Thoracic aorta (tissue), 2 donors: ENCODE results near the gene UBE4B. TPM values are rescaled to one million over a fixed set of nuclear protein-coding genes. Genes with fewer than 3 reads are reported as not detected.
"Not testable (repeated sequence)": the region's sequence is repeated elsewhere in the genome, so short reads cannot be mapped to it uniquely, and the experiment has no call there.

Experiments used
- ATAC-seq: fragments of 150-250 bp; one replicate; pipeline ENCODE4 v1.8.0; 2017; ENCODE audit warnings: low read depth; ENCODE audit not compliant: insufficient number of reproducible peaks, low FRiP score
- DNase-seq: peaks from one replicate; pipeline ENCODE4 v3.0.0-alpha.2; 2020; ENCODE audit warnings: low spot score
- H3K27ac ChIP-seq, 2 donors: fragments of 200-600 bp; sonication (generic); 1 replicate in 1 of 2; 2 replicates in 1 of 2; pipeline ENCODE4 v1.5.1; 2016; ENCODE audit warnings: mild to moderate bottlenecking in 2 of 2, moderate library complexity in 2 of 2
- H3K27me3 ChIP-seq: fragments of 200-600 bp; sonication (generic); replicated peaks from 2 replicates; pipeline ENCODE4 v1.6.0; 2016; ENCODE audit warnings: mild to moderate bottlenecking; ENCODE audit not compliant: insufficient read depth
- H3K36me3 ChIP-seq: fragments of 200-600 bp; sonication (generic); one replicate; pipeline ENCODE4 v1.5.1; 2016
- H3K4me1 ChIP-seq, 2 donors: fragments of 200-600 bp; sonication (generic); 1 replicate in 1 of 2; 2 replicates in 1 of 2; pipeline versions ENCODE4 v1.5.1 to v1.6.0; 2016; ENCODE audit warnings: low read depth in 2 of 2, mild to moderate bottlenecking in 1 of 2; ENCODE audit not compliant: control insufficient read depth in 1 of 2
- H3K4me3 ChIP-seq: fragments of 200-600 bp; sonication (generic); 2 replicates; pipeline ENCODE4 v1.5.1; 2016; ENCODE audit warnings: mild to moderate bottlenecking
- H3K9me3 ChIP-seq: fragments of 200-600 bp; sonication (generic); 2 replicates; pipeline ENCODE4 v1.5.1; 2016
- total RNA-seq, 2 donors: library from RNA; depleted of rRNA; stranded (reverse); fragments of >200 nt; gene quantifications; one replicate each; pipeline versions ENCODE4 v1.1.0 to v1.2.3, GENCODE V29; 2016
- TF ChIP-seq, protein P1 (sequence below): fragments of 200-600 bp; sonication (generic); IDR thresholded peaks from one replicate; pipeline ENCODE4 v1.5.1; 2019; ENCODE audit warnings: antibody characterized with exemption

Gene UBE4B
- total RNA-seq, 2 donors from 2014 or later = 55.0 to 89.2 TPM

DNA sequence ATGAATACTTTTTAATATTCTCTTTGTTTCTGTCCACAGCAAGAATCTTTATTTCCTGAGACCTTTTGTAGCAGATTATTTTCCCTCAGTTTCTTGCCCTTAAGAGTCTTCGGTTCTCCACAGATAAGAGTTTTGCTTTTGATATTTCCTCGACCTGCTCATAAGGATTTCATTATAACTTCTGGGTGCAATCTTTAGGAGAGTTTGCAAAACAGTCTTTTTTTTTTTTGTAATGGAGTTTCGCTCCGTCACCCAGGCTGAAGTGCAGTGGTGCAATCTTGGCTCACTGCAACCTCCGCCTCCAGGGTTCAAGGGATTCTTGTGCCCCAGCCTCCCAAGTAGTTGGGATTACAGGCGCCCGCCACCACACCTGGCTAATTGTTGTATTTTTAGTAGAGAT, 10.1 kb upstream of the UBE4B start:
- Histone ChIP-seq H3K27ac (no peak overlapping the region), H3K4me3 (no peak overlapping the region), H3K36me3 (no peaks in the 10 kb centered on the region), H3K4me1 (no peaks in the 10 kb centered on the region), H3K27me3 (no peaks in the 10 kb centered on the region), H3K9me3 (peaks cover 3% of the 10 kb centered on the region)
- TF ChIP-seq, protein P1, sequence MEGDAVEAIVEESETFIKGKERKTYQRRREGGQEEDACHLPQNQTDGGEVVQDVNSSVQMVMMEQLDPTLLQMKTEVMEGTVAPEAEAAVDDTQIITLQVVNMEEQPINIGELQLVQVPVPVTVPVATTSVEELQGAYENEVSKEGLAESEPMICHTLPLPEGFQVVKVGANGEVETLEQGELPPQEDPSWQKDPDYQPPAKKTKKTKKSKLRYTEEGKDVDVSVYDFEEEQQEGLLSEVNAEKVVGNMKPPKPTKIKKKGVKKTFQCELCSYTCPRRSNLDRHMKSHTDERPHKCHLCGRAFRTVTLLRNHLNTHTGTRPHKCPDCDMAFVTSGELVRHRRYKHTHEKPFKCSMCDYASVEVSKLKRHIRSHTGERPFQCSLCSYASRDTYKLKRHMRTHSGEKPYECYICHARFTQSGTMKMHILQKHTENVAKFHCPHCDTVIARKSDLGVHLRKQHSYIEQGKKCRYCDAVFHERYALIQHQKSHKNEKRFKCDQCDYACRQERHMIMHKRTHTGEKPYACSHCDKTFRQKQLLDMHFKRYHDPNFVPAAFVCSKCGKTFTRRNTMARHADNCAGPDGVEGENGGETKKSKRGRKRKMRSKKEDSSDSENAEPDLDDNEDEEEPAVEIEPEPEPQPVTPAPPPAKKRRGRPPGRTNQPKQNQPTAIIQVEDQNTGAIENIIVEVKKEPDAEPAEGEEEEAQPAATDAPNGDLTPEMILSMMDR = no peak
- no peak for ATAC-seq
- DNase-seq = no peak

DNA sequence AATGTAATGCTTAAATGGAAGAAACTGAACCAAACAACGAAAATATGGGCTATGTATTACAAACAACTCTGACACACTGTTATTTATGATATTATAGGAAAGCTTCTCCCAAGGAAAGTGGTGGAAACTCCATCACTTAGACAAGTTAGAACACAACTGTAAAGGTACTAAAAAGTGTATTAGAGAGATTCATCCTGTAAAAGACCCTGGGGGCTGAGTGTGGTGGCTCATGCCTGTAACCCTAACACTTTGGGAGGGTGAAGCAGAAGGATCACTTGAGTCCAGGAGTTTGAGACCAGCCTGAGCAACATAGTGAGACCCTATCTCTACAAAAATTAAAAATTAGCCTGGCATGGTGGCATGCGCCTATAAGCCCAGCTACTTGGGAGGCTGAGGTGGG, 7.4 kb upstream of the UBE4B start:
- Histone ChIP-seq H3K27ac (no peak overlapping the region), H3K36me3 (no peaks in the 10 kb centered on the region), H3K9me3 (peaks cover 3% of the 10 kb centered on the region), H3K27me3 (no peaks in the 10 kb centered on the region), H3K4me3 (no peak overlapping the region), H3K4me1 (no peaks in the 10 kb centered on the region)
- TF ChIP-seq, protein P1 = no peak
- no peak for DNase-seq
- no peak for ATAC-seq

DNA sequence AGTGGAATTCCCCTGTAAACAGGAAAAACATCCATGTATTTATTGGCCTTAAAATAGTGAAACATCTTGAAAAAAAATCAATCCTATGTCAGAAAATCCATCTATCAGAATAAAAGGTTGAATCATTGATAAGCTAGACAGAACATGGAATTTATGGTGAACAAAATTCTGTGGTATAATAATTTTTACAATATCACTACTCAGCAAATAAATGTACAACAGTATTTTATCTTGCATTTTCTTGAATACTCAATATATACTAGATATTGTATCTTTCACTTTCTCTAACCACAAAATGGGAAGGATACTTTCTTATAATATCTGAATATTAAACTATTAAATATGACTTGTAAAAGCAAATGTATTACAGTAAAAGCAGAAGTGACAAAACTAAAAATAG, 5.7 kb upstream of the UBE4B start:
- TF ChIP-seq, protein P1 = no peak
- peaks cover 3% of the 10 kb centered on the region for H3K9me3 ChIP-seq
- H3K27me3 ChIP-seq = no peaks in the 10 kb centered on the region
- H3K27ac ChIP-seq = no peak overlapping the region
- DNase-seq (no peak), ATAC-seq (no peak)
- no peaks in the 10 kb centered on the region for H3K36me3 ChIP-seq
- peaks cover 2 to 8% of the 10 kb centered on the region in 2 donors for H3K4me1 ChIP-seq
- no peak overlapping the region for H3K4me3 ChIP-seq

DNA sequence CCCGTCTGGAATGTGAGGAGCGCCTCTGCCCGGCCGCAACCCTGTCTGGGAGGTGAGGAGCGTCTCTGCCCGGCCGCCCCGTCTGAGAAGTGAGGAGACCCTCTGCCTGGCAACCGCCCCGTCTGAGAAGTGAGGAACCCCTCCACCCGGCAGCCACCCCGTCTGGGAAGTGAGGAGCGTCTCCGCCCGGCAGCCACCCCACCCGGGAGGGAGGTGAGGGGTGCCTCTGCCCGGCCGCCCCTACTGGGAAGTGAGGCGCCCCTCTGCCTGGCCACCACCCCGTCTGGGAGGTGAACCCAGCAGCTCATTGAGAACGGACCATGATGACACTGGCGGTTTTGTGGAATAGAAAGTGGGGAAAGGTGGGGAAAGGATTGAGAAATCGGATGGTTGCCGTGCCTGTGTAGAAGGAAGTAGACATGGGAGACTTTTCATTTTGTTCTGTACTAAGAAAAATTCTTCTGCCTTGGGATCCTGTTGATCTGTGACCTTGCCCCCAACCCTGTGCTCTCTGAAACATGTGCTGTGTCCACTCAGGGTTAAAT, 3.7 kb upstream of the UBE4B start:
- H3K27ac ChIP-seq, DNase-seq, H3K9me3 ChIP-seq, H3K27me3 ChIP-seq, ATAC-seq, H3K4me3 ChIP-seq, H3K4me1 ChIP-seq, H3K36me3 ChIP-seq: not testable (repeated sequence)

DNA sequence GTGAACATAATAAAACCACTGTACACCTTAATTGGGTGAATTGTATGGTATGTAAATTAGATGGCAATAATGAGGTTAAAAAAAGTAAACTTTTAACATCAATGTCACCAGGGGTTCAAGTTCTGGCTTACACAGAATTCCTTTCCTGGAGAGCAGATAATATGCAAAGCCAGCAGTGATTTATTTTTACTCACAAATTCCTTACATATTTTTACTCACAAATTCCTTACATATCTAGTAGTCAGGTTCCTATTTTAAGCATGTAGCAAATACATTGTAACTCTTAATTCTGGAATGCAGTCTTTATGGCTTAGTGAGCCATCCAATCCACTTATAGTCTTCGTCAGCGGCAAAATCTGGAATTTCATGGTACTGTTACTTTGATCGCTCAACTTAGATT, 1.3 kb upstream of the UBE4B start:
- H3K4me1 ChIP-seq = peaks cover 2 to 22% of the 10 kb centered on the region in 2 donors
- no peak overlapping the region for H3K4me3 ChIP-seq
- H3K36me3 ChIP-seq = no peaks in the 10 kb centered on the region
- no peak overlapping the region for H3K27ac ChIP-seq
- DNase-seq = no peak
- no peaks in the 10 kb centered on the region for H3K9me3 ChIP-seq
- no peaks in the 10 kb centered on the region for H3K27me3 ChIP-seq
- TF ChIP-seq, protein P1 = no peak
- ATAC-seq = no peak

DNA sequence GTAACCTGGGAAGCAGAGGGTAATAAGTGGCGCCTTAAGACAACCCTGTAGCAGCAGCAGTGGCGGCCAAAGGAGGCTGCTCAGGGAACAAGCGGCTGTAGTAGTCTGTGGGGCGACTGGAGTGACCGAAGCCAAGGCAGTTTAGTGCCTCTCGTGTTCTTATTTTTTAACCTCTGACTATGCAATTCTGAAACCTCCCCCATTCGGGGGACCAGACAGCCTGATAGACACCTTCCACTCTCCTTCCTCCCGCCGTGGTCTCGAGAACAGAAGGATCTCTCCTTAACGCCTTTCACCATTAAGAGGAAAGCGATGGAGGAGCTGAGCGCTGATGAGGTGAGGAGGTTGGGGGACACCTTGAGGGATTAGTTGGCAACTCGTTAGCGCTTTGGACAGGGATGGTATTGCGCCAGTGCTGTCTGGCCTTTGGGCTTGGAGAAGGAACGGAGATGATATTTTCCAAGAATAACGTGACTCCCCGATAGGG, 644 bp downstream of the UBE4B start:
- Histone ChIP-seq H3K9me3 (no peaks in the 10 kb centered on the region), H3K27me3 (no peaks in the 10 kb centered on the region), H3K36me3 (no peaks in the 10 kb centered on the region), H3K4me1 (peaks cover 2 to 26% of the 10 kb centered on the region in 2 donors), H3K27ac (peak overlapping the region; percentile 93 to 97), H3K4me3 (peak overlapping the region; percentile 100)
- DNase-seq = no peak
- ATAC-seq = no peak
- TF ChIP-seq, protein P1 = no peak
